Small intestine (tissue), 7 donors: ENCODE data around the gene KIF18A. TPM values are rescaled to one million over a fixed set of nuclear protein-coding genes. Genes with fewer than 3 reads are reported as not detected.
"Not testable (repeated sequence)": the region's sequence is repeated elsewhere in the genome, so short reads cannot be mapped to it uniquely, and the experiment has no call there.

Experiments used
- DNase-seq, 2 donors: peaks; one replicate each; pipeline versions ENCODE4 v3.0.0 to v3.0.0-alpha.2; 2013
- FAIRE-seq: peaks from 2 replicates; lab custom pipeline; 2012; peaks lifted over from hg19 to GRCh38; lab: Jason Lieb, UNC
- H3K27ac ChIP-seq, 3 donors: one replicate each; pipeline ENCODE4 v1.5.1; 2013; ENCODE audit warnings: low read length in 2 of 3, mild to moderate bottlenecking in 2 of 3, control low read depth in 1 of 3, inconsistent platforms in 1 of 3, low read depth in 1 of 3, moderate library complexity in 1 of 3
- H3K27me3 ChIP-seq, 3 donors: one replicate each; pipeline ENCODE4 v1.6.1; 2013; ENCODE audit warnings: low read length in 3 of 3, inconsistent platforms in 1 of 3; ENCODE audit not compliant: control insufficient read depth in 3 of 3, insufficient read depth in 3 of 3
- H3K36me3 ChIP-seq, 3 donors: one replicate each; pipeline ENCODE4 v1.6.1; 2013; ENCODE audit warnings: low read length in 3 of 3, inconsistent platforms in 1 of 3, low read depth in 1 of 3, mild to moderate bottlenecking in 1 of 3, moderate library complexity in 1 of 3; ENCODE audit not compliant: control insufficient read depth in 3 of 3, insufficient read depth in 2 of 3
- H3K4me1 ChIP-seq, 3 donors: one replicate each; pipeline ENCODE4 v1.6.1; 2013; ENCODE audit warnings: low read length in 2 of 3, inconsistent platforms in 1 of 3, low read depth in 1 of 3, mild to moderate bottlenecking in 1 of 3, moderate library complexity in 1 of 3; ENCODE audit not compliant: control insufficient read depth in 3 of 3, insufficient read depth in 2 of 3
- H3K4me3 ChIP-seq, 3 donors: one replicate each; pipeline ENCODE4 v1.5.1; 2013; ENCODE audit warnings: low read length in 3 of 3, control low read depth in 1 of 3, inconsistent platforms in 1 of 3, low read depth in 1 of 3, mild to moderate bottlenecking in 1 of 3, moderate library complexity in 1 of 3
- H3K9me3 ChIP-seq, 2 donors: one replicate each; pipeline ENCODE4 v1.6.1; 2013; ENCODE audit warnings: low read depth in 1 of 2, low read length in 1 of 2; ENCODE audit not compliant: control insufficient read depth in 2 of 2, insufficient read depth in 1 of 2
- WGBS, 3 donors: extraction: QIAGEN DNeasy Blood & Tissue Kit; methylation state at CpG; one replicate each; pipeline ENCODE4 v1.1.7; 2013; 5-methylcytosine and 5-hydroxymethylcytosine counted together
- polyA plus RNA-seq, 4 donors: library from polyadenylated mRNA; stranded (reverse) in 3 of 4; unstranded in 1 of 4; fragments of 200-250 nt in 3 of 4; fragments of 120-200 nt in 1 of 4; gene quantifications; one replicate each; pipeline versions ENCODE4 v1.2.1 to v1.2.3, GENCODE V29; 2013
- donor health status: healthy with polysubstance abuse.
- donor health status: control.
- donor health status: control.
- donor health status: Bipolar disorder and iron deficiency.
- donor health status: healthy.

Gene KIF18A
- polyA plus RNA-seq, 4 donors: 0.22 to 5.5 (median 3.9) TPM; not detected in 1

DNA sequence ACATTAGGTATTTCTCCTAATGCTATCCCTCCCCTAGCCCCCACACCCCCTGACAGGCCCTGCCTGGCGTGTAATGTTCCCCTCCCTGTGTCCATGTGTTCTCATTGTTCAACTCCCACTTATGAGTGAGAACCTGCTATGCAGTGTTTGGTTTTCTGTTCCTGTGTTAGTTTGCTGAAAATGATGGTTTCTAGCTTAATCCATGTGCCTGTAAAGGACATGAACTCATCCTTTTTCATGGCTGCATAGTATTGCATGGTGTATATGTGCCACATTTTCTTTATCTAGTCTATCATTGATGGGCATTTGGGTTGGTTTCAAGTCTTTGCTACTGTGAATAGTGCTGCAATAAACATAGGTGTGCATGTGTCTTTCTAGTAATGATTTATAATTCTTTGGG lies 20.8 kb downstream of the KIF18A start:
- WGBS, 3 donors: 98 to 100% (median 100%) methylated on average over 1 of the region's 1 CpG
- H3K36me3 ChIP-seq, FAIRE-seq, DNase-seq, H3K9me3 ChIP-seq, H3K27me3 ChIP-seq, H3K4me1 ChIP-seq, H3K4me3 ChIP-seq, H3K27ac ChIP-seq: not testable (repeated sequence)

DNA sequence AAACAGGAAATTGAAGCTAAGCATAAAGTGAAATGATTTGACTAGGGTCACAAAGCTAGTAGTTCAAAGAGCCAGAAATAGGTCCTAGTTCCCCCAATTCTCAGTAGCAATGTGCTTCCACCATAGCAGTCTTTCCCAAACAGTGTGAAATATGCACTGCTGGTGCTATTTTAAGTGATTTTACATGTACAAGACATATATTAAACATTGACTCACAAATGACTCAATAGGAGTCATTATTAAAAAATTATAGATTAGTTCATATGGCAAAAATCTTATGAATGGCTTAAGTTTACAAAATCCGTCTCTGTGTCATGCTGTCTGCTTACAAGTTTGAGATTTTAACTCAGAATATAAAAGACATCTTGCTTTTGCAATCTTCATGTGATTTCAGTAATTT lies 21.4 kb downstream of the KIF18A start:
- Histone ChIP-seq H3K27ac (no peak overlapping the region), H3K36me3 (no peaks in the 10 kb centered on the region), H3K9me3 (no peaks in the 10 kb centered on the region), H3K4me1 (no peaks in the 10 kb centered on the region), H3K4me3 (no peak overlapping the region), H3K27me3 (no peaks in the 10 kb centered on the region)
- WGBS, 3 donors: 83 to 92% (median 91%) methylated on average over 1 of the region's 1 CpG
- DNase-seq (no peak), FAIRE-seq (no peak)

DNA sequence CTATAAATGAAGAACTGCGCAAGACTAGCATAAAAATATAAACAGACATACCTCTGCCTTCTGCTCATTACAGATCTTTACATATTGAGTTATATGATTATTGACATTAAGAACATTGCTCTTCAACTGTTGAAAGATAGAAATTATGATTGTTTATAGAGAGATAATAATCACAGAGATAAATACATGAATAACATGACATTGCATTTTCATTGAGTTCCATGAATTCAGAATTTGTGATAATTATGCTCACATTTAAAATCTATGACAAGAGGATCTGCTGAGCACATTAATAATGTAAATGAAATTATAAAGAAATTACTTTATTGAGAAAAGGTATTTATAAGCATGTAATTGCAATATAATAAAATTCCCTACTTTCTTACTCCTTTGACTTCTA lies 24.8 kb downstream of the KIF18A start:
- Histone ChIP-seq H3K9me3 (no peaks in the 10 kb centered on the region), H3K36me3 (no peaks in the 10 kb centered on the region), H3K4me3 (no peak overlapping the region), H3K4me1 (no peaks in the 10 kb centered on the region), H3K27me3 (no peaks in the 10 kb centered on the region), H3K27ac (no peak overlapping the region)
- WGBS, 3 donors: 97 to 100% (median 99%) methylated on average over 1 of the region's 1 CpG
- no peak for FAIRE-seq
- no peak for DNase-seq

DNA sequence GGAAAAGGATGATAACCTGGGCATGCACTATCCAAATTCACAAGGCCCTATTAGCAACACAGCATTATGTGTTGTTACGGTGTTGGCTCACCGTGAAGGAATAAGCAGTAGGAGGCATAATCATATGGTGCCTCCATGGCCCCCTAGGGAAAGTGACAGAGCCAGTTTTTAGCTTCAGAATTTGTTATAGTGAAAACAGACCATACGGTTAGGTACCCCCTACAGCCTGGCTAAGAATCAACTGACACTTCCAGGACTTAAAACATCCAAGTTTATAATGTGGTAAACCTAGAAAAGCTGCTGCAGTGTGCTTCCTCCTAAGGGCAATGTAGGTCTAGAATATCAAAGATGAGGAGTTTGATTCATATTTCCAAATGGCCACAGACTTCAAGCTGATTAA lies 30.4 kb downstream of the KIF18A start:
- H3K9me3 ChIP-seq: no peaks in the 10 kb centered on the region
- WGBS, 3 donors: 94 to 97% (median 95%) methylated on average over 3 of the region's 3 CpGs
- FAIRE-seq: no peak
- no peak overlapping the region for H3K4me3 ChIP-seq
- no peak for DNase-seq
- no peaks in the 10 kb centered on the region for H3K4me1 ChIP-seq
- no peaks in the 10 kb centered on the region for H3K27me3 ChIP-seq
- no peak overlapping the region for H3K27ac ChIP-seq
- H3K36me3 ChIP-seq: no peaks in the 10 kb centered on the region

DNA sequence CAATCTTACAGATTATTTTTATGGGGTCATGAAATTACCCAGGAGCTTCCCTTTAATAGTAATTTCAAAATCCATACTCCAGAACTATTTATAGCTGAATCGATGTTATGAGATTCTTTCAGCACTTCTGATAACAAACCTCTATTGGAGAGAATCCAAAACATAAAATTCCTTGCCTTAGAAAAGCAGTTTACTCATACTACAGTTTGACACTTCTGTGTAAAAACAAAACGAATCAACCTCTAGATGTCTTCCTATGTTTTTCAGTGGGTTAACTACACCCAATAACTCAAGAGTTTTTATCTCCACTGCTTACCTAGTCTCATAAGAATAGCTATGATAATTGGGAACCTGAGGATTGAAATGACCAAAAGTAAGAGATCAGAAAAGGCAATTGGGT lies 35.6 kb downstream of the KIF18A start:
- Histone ChIP-seq H3K4me1 (no peaks in the 10 kb centered on the region), H3K9me3 (no peaks in the 10 kb centered on the region), H3K36me3 (peaks cover 0 to 2% (median 0%) of the 10 kb centered on the region in 3 donors), H3K27ac (no peak overlapping the region), H3K27me3 (no peaks in the 10 kb centered on the region), H3K4me3 (no peak overlapping the region)
- DNase-seq (no peak), FAIRE-seq (no peak)
- 55 to 65% (median 57%) methylated on average over 2 of the region's 2 CpGs for WGBS, 3 donors

DNA sequence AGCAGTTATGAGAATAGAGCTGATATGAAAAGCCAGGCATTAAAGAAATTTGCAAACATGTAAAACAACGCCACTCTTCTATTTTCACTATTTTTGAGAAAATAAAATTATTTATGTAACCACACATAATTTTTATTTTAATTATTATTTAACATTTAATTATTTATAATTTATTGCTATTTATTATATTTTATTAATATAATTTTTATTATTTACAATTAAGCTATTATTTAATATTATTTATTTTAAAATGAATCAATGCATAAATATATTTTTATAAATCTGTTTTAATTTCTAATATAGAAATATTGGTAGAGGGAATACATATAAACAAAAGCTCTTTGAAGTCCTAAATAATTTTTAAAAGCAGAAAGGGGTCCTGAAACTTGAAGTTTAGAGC lies 36.7 kb downstream of the KIF18A start:
- Histone ChIP-seq H3K36me3 (peaks cover 0 to 2% (median 0%) of the 10 kb centered on the region in 3 donors), H3K9me3 (no peaks in the 10 kb centered on the region), H3K4me1 (no peaks in the 10 kb centered on the region), H3K27ac (no peak overlapping the region), H3K4me3 (no peak overlapping the region), H3K27me3 (no peaks in the 10 kb centered on the region)
- 97 to 100% (median 98%) methylated on average over 1 of the region's 1 CpG for WGBS, 3 donors
- no peak for DNase-seq
- peak; percentile 89 for FAIRE-seq

DNA sequence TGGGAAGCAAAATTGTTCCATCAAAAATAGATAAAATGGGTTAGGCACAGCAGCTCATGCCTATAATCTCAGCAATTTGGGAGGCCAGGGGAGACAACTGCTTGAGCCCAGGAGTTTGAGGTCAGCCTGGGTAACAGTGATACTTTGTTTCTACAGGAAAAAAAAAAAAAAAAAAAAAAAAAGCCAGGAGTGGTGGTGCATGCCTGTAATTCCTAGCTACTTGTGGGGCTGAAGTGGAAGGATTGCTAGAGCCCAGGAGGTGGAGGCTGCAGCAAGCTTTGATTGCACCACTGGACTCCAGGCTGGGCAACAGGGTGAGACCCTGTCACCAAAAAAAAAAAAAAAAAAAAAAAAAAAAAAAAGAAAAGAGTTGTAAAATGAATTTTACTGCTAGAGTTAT lies 49.6 kb downstream of the KIF18A start:
- H3K36me3 ChIP-seq: peaks cover 0 to 10% (median 0%) of the 10 kb centered on the region in 3 donors

DNA sequence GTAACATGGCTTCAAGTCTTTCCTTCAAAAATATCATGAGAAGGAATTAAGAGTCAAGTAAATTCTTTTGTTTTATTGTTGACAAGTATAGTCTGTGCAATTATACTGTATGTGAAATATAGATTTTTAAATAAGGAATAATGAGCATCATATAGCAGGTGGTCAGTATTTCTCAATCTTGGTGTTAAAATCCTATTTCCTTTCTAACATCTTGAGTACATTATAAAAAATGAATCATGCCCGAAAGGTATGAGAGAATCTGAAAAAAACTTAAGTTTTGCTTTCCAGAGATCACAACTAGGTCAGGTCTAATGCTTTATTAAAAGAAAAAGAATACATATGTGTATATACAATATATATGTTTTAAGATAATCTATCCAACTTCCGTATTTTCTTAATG lies 53.1 kb downstream of the KIF18A start:
- Histone ChIP-seq H3K4me3 (no peak overlapping the region), H3K9me3 (no peaks in the 10 kb centered on the region), H3K27me3 (no peaks in the 10 kb centered on the region), H3K4me1 (no peaks in the 10 kb centered on the region), H3K36me3 (peaks cover 0 to 10% (median 0%) of the 10 kb centered on the region in 3 donors), H3K27ac (no peak overlapping the region)
- 95 to 99% (median 95%) methylated on average over 2 of the region's 2 CpGs for WGBS, 3 donors
- DNase-seq (no peak), FAIRE-seq (no peak)

More for the DNA sequence above, 49.6 kb downstream of the KIF18A start:
- H3K4me3 ChIP-seq: no peak overlapping the region
- H3K27me3 ChIP-seq: no peaks in the 10 kb centered on the region
- DNase-seq (no peak), FAIRE-seq (no peak)
- H3K9me3 ChIP-seq: no peaks in the 10 kb centered on the region
- H3K4me1 ChIP-seq: no peaks in the 10 kb centered on the region
- no peak overlapping the region for H3K27ac ChIP-seq
